Endothelial cell (in vitro differentiated cells): ENCODE data around the gene ZSWIM7. TPM values are rescaled to one million over a fixed set of nuclear protein-coding genes. Genes with fewer than 3 reads are reported as not detected.
A peak's percentile ranks its signal among the peaks of the same experiment; 100 is the strongest.

Source experiments
- DNase-seq: peaks from one replicate; pipeline ENCODE4 v3.0.0; 2021; ENCODE audit warnings: low spot score
- H3K27ac Mint-ChIP-seq: one replicate; pipeline ENCODE4 v1.8.0; 2021; ENCODE audit warnings: mixed read lengths, inconsistent platforms; ENCODE audit not compliant: unreplicated experiment
- H3K27me3 Mint-ChIP-seq: one replicate; pipeline ENCODE4 v1.8.0; 2021; ENCODE audit warnings: mild to moderate bottlenecking, moderate library complexity, mixed read lengths, inconsistent platforms; ENCODE audit not compliant: unreplicated experiment
- H3K36me3 Mint-ChIP-seq: one replicate; pipeline ENCODE4 v1.8.0; 2021; ENCODE audit warnings: mild to moderate bottlenecking, low read depth, mixed read lengths, inconsistent platforms; ENCODE audit not compliant: unreplicated experiment
- H3K4me1 Mint-ChIP-seq: one replicate; pipeline ENCODE4 v1.8.0; 2021; ENCODE audit warnings: mild to moderate bottlenecking, mixed read lengths, inconsistent platforms; ENCODE audit not compliant: unreplicated experiment
- H3K4me3 Mint-ChIP-seq: one replicate; pipeline ENCODE4 v1.8.0; 2021; ENCODE audit warnings: mild to moderate bottlenecking, mixed read lengths, inconsistent platforms; ENCODE audit not compliant: unreplicated experiment
- H3K9me3 Mint-ChIP-seq: one replicate; pipeline ENCODE4 v1.8.0; 2021; ENCODE audit warnings: mixed read lengths, inconsistent platforms; ENCODE audit not compliant: unreplicated experiment
- CTCF ChIP-seq: fragments of 200-600 bp; sonication (generic); IDR thresholded peaks from one replicate; pipeline ENCODE4 v1.5.0; 2021; ENCODE audit warnings: antibody characterized with exemption; ENCODE audit not compliant: unreplicated experiment
- total RNA-seq: library from RNA; stranded (reverse); fragmentation: NEBNext Ultra II Directional; extraction: Animal tissue kit (Norgen Biotek cat#: 25700); gene quantifications from one replicate; pipeline ENCODE4 v1.2.1, GENCODE V29; 2021; ENCODE audit not compliant: unreplicated experiment

The ZSWIM7 gene
- total RNA-seq, 1 donor from 2014 or later: 39.4 TPM

- H3K36me3 Mint-ChIP-seq: peaks cover 8% of the 10 kb centered on the region
- no peak for TF ChIP-seq CTCF
These were observed 48.0 kb downstream of the ZSWIM7 start for GRCh38 chr17:15951368-15952047.

DNA sequence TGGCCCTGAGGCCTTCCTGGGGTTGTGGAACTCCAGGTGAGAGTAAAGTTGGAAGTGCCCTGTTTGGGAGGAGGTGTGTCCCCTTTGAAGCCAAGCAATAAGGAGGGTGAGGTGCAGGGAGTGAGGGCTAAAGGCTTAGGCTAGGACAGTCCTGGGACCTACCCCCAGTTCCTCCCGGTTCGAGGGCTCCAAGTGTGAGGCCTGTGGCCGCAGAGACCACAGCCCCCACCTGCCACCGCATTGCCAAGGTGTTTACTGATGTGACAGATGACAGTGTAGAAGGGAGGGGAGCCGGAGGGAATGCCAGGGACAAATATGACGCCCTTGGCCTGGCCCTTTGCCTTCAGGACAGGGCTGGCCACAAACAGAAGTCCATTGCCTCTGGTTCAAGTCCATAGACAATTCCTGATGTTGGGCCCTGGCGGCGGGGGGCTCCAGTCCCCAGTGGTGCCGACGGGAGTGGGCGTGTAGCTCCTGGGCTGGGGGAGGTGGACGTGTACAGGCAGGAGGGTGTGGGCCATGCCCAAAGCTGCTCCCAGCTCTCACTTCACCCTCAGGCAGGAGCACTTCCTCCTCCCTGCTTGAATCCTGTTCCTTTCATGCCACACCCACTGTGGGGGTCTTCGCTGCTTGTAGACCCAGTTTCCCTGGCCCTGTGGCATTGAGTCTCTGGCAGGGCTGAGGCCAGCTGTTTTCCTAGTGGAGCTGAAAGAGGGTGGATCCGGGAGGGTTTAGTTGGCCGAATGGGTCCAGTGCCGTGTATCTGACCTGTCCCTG lies 51.3 kb downstream of the ZSWIM7 start:
- Mint-ChIP-seq H3K4me1 (peaks cover 21% of the 10 kb centered on the region), H3K9me3 (no peaks in the 10 kb centered on the region), H3K36me3 (peaks cover 17% of the 10 kb centered on the region), H3K27me3 (peaks cover 24% of the 10 kb centered on the region), H3K4me3 (no peak overlapping the region), H3K27ac (no peak overlapping the region)
- DNase-seq: no peak
- TF ChIP-seq CTCF: no peak

More at GRCh38 chr17:15951368-15952047, 48.0 kb downstream of the ZSWIM7 start:
- no peaks in the 10 kb centered on the region for H3K9me3 Mint-ChIP-seq
- H3K27me3 Mint-ChIP-seq: peaks cover 8% of the 10 kb centered on the region
- no peak overlapping the region for H3K27ac Mint-ChIP-seq
- no peak for DNase-seq
- H3K4me3 Mint-ChIP-seq: no peak overlapping the region
- peaks cover 11% of the 10 kb centered on the region for H3K4me1 Mint-ChIP-seq

GRCh38 chr17:15947271-15947670 lies 52.2 kb downstream of the ZSWIM7 start:
- Mint-ChIP-seq H3K9me3 (no peaks in the 10 kb centered on the region), H3K27ac (no peak overlapping the region), H3K4me1 (peaks cover 30% of the 10 kb centered on the region), H3K4me3 (no peak overlapping the region), H3K36me3 (peaks cover 17% of the 10 kb centered on the region), H3K27me3 (peaks cover 24% of the 10 kb centered on the region)
- TF ChIP-seq CTCF: no peak
- no peak for DNase-seq

GRCh38 chr17:15946611-15947120 lies 52.8 kb downstream of the ZSWIM7 start:
- H3K9me3 Mint-ChIP-seq: no peaks in the 10 kb centered on the region
- H3K4me3 Mint-ChIP-seq: peak overlapping the region; percentile 89
- peaks cover 36% of the 10 kb centered on the region for H3K4me1 Mint-ChIP-seq
- peaks cover 17% of the 10 kb centered on the region for H3K36me3 Mint-ChIP-seq
- no peak overlapping the region for H3K27ac Mint-ChIP-seq
- TF ChIP-seq CTCF: no peak
- H3K27me3 Mint-ChIP-seq: peaks cover 24% of the 10 kb centered on the region
- no peak for DNase-seq
